Activated CD8-positive, alpha-beta memory T cell treated with anti-CD3 and anti-CD28 coated beads for 48 hours (primary cell): ENCODE data around the gene IWS1.

ENCODE experiments used
- DNase-seq, 3 experiments: peaks; one replicate each; pipeline ENCODE4 v3.0.0-alpha.2; 2020; ENCODE audit warnings: low read depth in 2 of 3, low spot score in 2 of 3

Gene IWS1

GRCh38 chr2:127504552-127505430 lies 21.5 kb downstream of the IWS1 start:
- DNase-seq: no peak

DNA sequence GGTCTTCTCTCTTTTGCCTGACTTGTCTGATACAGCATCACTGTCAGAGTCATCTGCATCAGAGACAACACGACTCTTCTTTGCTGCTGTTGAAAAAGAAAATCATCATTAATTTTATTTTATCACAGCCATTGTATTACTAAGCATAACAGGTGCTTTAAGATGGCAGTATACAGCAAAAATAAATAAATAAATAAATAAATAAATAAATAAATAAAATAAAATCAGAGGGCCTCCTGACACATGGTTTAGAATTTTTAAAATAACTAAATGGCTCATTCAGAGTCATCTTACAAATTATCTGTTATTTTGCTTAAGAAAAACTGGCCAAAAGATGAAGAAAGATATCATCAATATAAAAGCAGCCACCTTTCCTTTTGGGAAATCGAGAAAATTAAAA lies 22.8 kb downstream of the IWS1 start:
- no peak for DNase-seq

DNA sequence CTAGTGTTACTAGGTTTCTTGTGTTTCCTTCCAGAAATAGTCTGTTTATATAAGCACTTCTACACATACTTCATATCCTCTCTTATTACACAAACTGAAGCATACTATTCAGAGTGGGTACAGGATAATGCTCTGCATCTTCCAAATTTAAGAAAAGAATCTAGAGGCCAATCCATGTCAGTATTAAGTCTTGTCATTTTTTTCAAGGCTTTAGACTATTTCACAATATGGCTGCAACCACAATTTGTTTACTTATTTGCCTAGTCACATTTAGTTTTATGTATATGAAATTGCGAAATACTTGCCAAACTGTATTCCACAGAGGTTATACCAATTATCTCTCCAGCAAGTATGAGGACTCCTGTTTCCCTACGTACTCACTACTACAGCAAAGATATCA lies 27.9 kb downstream of the IWS1 start:
- DNase-seq: no peak

- DNase-seq: no peak
Measured at GRCh38 chr2:127490283-127490682, 36.0 kb downstream of the IWS1 start.

- no peak for DNase-seq
Measured at GRCh38 chr2:127486247-127487058, 39.8 kb downstream of the IWS1 start.

- no peak for DNase-seq
Measured at GRCh38 chr2:127485694-127486071, 40.6 kb downstream of the IWS1 start.

DNA sequence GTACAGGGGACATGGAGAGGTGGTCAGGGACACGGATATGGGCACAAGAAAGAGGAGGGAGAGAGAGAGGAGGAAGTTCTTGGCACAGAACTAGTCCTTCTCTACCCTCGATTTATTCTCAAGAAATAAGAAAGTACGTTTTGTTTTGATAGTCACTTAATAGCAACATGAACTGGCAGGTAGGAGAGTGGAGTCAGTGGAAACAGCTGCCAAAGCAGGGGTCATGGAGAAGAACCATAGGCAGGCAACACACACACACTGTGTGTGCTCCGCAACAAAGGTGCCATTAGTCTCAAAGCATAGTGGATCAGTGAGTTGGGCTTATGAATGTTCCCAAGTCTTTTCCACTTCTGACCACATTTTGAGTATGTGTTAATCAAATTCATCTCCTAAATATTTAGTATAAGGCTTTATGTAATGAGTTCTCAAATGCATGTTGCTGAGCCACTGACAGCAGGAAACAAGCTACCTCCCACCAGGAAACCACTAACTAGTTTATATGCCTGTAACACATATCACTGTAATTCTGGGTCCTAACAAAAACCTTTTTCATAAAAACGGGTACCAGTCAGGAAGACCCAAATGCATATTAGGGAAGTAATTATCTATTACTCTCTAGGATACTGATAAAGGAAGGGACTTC lies 41.1 kb downstream of the IWS1 start:
- no peak for DNase-seq

DNA sequence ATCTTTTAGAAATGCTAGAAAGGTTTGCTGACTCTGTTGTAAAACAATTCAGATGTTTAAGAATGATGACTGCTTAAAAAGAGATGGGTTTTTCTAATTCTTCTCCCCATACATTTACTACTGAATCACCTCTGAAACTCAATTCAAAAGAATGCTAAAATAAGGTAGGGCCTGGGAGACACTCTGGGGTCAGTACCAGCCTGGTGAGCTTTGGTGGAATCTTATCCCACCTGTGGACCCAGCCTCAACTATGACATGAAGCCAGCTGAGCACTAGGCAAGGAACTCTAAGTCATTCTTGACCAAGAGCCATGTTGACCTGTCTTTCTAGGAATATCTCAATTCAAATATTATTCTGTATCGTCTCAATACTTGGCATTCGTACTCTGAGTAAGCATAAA lies 44.3 kb downstream of the IWS1 start:
- DNase-seq: no peak

- DNase-seq: no peak
Measured at GRCh38 chr2:127479866-127480743, 46.2 kb downstream of the IWS1 start.

DNA sequence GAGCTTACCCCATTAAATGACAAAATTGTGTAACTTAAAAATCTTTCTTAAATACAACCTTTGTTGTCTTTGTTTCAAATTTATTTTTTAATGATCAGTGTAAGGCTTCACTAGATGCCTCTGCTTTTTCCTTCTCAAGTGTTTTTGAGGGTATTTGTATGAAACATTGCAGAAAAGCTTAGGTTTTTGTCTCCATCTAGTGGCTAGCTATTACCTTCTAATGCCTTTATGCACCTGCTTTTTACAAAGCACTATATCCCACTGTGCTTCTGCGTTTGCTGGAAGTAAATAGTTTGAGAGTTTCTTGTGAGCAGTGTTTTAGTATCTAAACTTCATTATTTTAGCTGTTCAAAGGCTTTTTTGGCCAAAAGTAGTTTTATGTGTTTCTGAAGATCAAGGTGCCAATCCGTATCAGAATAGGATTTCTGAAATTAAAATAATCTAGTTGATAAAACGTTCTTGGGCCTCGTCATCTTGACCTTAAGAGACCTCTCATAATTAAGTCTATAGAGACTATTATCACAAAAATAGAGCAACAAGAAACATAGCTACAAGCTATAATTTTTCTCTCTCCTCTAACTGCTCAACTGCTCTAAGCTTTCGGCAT lies 47.0 kb downstream of the IWS1 start:
- no peak for DNase-seq

GRCh38 chr2:127475788-127476187 lies 50.5 kb downstream of the IWS1 start:
- no peak for DNase-seq

- DNase-seq: no peak
Measured at GRCh38 chr2:127472268-127472667, 54.0 kb downstream of the IWS1 start.

DNA sequence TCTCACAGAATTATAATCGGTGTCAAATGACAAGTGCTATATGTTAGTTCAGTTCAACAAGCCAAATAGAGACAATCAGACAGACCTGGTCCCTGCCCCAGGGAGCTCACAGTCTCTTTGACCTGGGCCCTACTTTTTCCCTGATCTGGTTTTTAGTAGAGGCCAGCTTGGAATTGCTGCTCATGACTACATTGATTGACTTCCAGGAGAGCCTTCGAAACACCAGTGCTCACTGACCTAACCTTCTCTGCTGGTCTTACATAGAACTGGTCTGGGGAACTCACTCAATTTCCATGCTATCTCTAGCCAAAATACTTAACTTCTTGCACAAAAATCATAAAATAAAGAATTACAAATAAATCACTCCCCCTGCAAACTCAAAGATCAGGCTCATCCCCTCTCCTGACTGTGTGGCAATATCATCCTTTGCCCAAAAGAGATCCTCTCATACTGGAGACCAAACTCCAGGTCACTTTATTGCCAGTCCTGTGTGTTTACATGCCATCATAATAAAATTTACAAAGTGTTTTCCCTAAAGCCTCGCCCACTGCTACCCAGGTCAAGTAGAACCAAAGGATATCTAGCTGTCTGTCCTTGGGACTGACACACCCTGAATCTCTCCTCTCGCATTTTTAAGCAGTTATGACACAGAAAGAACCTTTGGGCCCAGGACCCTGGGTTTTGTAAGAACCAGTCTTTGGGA lies 54.9 kb downstream of the IWS1 start:
- DNase-seq: no peak

DNA sequence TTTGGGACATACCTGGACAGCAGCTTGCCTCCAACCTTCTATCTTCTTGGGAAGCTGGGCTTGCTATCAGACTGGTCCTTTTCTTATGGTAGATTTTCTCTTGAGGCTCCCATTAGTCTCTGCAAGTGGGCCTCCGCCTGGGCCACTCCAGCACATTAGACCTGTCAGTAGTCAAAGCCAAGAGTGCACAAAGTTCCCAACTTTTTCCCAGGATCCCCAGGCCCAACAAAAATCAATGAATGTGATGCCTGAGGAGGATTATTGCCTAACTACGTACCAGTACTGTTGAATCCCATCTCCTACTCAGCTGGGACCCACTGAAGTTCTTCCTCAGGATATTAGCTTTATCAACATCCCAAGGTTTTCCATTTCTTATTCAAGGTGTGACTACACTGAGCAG lies 56.3 kb downstream of the IWS1 start:
- DNase-seq: no peak

- DNase-seq: no peak
Measured at GRCh38 chr2:127469051-127469450, 57.2 kb downstream of the IWS1 start.

DNA sequence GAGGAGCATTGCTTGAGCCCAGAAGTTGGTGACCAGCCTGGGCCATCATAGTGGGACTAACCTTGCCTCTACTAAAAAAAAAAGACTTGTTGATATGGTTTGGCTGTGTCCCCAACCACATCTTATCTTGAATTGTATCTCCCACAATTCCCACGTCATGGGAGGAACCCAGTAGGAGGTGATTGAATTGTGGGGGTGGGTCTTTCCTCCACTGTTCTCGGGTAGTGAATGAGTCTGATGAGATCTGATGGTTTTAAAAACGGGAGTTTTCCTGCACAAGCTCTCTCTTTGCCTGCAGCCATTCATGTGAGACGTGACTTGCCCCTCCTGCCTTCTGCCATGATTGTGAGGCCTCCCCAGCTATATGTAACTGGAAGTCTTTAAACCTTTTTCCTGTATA lies 61.0 kb downstream of the IWS1 start:
- no peak for DNase-seq

DNA sequence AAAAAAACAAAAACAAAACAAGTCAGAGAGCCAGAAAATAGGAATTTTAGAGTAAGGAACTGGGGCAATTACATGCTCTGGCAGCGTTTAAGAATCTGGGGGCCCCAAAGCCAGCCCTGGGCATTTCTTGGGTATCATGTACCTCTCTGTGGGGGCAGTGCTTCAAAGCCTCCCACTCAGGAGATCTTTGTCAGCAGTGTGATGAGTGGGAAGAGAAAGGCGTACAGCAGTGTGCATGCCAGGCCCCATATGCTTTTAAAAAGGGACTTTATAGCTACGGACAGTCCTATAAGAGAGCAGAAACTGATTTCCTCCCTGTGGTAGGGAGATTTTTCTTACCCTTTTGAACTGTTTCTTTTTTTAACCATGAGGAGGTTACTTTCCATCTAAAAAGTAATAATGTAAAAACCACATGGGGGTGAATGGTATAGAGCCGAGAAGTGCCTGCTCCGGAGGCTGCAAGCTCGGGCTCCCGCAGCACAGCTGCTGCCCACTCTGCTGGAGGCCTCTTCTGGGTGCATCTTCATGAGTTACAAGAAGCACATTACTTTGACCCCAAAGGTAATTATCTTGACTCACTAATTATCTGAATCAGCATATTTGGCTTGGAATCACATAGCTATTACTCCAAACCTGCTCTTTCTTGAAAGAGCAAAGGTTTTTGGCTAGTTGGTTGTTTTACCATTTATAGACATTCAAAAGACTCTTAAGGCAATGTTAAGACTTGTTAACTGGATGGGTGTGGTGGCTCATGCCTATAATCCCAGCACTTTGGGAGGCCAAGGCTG lies 61.6 kb downstream of the IWS1 start:
- no peak for DNase-seq

DNA sequence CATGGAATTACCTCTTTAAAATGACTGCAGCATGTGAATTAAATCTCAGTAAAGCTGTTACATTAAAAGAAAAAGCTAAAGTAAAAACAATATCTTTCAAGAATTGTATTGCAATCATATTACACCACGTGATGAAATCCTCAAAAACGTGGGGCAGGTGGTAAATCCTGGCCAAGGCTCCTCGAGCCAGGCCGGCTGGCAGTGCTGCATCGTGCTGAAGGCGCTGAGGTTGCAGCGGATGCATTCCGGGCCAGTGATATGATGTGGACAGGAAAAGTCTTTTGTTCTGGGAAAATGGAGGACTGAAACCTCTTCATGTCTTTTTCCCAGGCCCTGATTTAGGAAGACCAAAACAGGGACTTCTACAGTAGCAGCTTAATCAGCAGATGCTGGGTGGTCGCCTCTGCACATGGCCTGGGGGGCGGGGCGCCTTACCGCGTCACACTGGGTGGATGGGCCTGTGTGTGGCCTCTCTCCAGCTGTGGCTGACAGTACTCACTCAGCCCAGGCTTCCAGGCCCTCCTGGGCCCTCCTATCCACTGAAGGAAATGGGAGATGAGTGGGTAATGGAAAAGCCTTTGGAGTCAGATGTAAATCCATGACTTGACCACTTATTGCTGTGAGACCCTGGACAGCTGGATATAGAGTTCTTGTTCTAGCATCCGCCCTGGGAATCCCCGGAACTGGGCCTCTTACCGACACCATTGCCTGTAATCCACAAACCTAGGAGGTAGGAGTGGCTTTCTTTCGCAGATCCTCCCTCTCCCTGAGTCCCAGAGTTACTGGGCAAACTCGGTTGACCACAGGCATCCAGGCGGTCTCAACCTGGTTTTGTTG lies 62.9 kb downstream of the IWS1 start:
- DNase-seq: no peak
